SKM-1 treated with dmso at 0.1 percent for 144 hours (cell line): ENCODE data around the gene MBOAT1.
A peak's percentile ranks its signal among the peaks of the same experiment; 100 is the strongest.
"Not testable (repeated sequence)": the region's sequence is repeated elsewhere in the genome, so short reads cannot be mapped to it uniquely, and the experiment has no call there.

Source experiments
- DNase-seq: peaks from one replicate; lab custom pipeline; 2025; ENCODE audit not compliant: unreplicated experiment; lab: John Stamatoyannopoulos, UW

The MBOAT1 gene

DNA sequence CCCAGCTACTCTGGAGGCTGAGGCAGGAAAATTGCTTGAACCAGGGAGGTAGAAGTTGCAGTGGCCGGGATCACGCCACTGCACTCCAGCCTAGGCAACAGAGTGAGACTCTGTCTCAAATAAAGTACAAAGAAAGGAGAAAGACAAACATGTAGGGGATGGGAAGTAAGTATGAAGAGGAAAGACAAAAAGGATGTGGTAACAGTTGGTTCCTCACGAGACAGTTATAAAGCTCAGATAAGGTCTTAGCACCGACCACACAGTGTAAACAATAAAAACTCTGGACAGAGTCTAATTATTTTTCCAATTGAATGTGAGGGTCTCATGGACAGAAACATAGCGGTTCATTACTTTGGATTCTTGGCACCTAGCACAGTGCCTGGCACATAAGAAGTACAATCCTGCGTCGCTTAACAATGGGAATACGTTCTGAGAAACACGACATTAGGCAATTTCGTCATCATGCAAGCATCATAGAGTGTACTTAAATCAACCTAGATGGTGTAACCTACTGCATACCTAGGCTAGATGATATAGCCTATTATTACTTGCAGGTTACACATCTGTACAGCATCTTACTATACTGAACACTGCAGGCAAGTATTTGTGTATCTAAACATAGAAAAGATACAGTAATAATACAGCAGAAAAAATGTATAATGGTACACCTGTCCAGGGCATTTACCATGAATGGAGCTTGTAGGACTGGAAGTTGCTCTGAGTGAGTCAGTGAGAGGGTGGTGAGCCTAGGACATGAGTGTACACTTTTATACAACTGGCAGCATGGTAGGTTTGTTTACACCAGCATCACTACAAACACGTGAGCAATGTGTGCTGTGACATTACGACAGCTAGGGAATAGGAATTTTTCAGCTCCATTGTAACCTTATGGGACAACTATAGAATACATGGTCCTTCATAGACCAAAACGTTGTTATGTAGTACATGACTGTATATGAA lies 38.2 kb downstream of the MBOAT1 start:
- DNase-seq = peak; percentile 87

GRCh38 chr6:20172842-20173456 lies 39.3 kb downstream of the MBOAT1 start:
- no peak for DNase-seq

GRCh38 chr6:20170455-20171148 lies 41.7 kb downstream of the MBOAT1 start:
- no peak for DNase-seq

DNA sequence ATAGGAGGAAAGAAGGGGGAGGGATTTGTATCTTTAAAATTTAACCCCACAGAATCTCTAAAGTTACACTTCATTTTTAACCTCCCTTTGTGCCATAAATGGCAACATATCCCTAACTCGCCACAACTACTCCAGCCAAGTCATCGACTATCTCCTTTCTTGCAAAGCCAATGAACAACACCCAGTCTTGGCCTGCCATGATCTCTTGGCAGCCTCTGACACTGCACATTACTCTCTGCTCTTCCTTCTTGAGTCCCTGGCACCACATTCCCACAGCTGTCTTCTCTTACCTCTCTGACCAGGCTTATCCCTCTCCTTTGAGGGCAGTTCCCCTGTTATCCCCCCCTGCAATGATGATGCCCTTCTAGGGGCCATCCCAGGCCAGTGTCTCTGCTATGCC lies 42.5 kb downstream of the MBOAT1 start:
- DNase-seq = no peak

DNA sequence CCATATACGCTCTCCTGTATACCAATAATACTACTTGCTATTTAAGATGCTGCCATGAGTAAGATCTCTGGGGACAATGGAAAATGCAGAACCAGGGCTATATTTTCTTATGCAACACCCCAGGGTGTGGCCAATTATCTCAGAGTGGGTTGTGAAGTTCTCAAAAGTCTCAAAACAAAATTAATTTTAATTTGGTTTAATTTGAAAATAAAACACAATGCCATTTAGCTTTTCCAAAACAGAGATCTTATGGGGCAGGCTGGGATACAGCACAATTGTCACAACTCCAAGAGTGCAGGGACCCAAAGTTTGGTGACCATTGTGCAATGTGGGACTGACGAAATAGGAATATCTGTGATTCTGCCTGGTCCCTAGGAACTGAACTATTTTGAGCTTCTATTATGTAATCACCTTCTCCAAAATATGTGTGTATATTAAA lies 43.1 kb downstream of the MBOAT1 start:
- DNase-seq = peak; percentile 86

- DNase-seq = no peak
Observed at GRCh38 chr6:20168690-20169089, 43.6 kb downstream of the MBOAT1 start.

GRCh38 chr6:20167601-20168000 lies 44.7 kb downstream of the MBOAT1 start:
- no peak for DNase-seq

DNA sequence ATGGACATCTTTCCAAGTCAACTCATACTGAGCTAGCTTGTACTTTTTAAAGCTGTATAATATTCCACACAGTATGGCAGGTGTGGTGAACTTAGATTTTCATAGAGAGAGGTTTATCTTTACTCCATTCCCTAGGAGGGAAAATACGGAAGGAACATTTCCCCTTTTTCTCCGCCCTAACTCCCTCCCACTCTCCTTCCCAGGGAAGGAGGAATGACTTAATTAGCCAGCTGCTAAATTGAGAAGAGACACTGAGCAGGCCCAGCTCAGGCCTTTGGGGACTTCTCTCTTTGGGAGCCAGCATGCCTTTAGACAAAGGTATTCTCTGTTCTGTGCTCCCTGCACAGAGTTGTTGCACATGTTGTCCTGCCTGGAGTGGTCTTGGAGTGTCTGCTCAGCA lies 46.1 kb downstream of the MBOAT1 start:
- DNase-seq = no peak

- DNase-seq = no peak
Observed at GRCh38 chr6:20162515-20162914, 49.8 kb downstream of the MBOAT1 start.

DNA sequence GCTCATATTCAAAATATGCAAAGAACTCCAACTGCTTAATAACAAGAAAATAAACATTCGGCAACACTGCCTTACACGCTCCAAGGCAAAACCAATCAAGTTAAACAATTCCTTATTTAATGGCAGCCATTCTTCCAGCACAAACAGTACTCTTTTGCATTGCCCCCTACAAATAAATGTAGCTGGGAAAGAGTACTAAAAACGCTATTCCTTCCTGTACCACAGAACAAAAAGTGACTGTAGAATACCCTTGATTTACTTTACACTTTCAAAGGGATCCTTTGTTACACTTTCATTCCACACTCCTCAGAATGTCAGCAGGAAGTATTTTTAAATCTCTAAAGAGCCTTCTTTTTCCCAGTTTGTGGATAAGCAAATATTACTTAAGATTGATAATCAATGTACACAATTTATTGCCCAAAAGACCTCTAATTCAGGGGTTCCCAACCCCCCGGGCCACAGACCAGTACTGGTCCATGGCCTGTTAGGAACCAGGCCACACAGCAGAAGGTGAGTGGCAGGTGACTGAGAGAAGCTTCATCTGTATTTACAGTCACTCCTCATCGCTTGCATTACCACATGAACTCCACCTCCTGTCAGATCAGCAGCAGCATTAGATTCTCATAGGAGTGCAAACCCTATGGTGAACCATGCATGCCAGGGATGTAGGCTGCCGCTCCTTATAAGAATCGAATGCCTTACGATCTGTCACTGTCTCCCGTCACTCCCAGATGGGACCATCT lies 51.6 kb downstream of the MBOAT1 start:
- DNase-seq = no peak

- DNase-seq = no peak
Observed at GRCh38 chr6:20159781-20160540, 52.3 kb downstream of the MBOAT1 start.

DNA sequence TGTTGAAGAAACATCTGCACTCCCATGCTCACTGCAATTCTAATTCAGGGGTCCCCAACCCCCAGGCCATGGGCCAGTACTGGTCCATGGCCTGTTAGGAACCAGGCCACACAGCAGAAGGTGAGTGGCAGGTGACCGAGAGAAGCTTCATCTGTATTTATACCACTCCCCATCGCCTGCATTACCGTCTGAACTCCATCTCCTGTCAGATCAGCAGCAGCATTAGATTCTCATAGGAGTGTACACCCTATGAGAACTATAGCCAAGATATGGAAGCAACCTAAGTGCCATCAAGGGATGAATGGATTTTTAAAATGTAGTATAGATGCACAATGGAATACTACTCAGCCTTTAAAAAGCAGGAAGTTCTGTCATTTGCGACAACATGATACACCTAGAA lies 53.2 kb downstream of the MBOAT1 start:
- no peak for DNase-seq

GRCh38 chr6:20158676-20159075 lies 53.6 kb downstream of the MBOAT1 start:
- no peak for DNase-seq

DNA sequence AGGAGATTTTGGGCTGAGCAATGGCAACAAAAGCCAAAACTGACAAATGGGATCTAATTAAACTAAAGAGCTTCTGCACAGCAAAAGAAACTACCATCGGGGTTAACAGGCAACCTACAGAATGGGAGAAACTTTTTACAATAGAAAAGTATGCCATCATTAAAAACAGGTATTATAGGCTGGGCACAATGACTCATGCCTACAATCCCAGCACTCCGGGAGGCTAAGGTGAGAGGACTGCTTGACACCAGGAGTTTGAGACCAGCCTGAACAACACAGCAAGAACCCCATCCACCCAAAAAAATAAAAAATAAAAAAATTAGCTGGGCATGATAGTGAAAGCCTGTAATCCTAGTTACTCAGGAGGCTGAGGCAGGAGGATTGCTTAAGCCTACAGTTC lies 55.4 kb downstream of the MBOAT1 start:
- DNase-seq = no peak

DNA sequence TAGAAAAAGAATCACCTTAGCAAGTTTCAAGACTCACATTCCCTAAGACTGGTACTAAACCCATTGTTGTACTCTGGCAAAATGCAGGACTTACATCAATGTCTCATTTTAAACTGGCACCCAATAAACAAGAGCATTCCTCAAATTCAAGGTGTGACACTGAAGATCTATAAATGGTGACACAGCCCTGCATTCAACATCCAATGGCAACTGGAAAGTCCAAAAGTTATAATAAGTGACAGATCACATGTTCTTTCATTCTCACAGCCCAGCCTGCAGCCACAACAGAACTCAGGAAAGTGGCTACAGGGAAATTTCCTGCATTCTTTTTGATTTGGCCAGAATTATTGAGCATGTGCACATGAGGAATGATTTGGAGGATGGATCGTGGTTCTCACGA lies 57.5 kb downstream of the MBOAT1 start:
- DNase-seq = no peak

- no peak for DNase-seq
Observed at GRCh38 chr6:20153194-20153593, 59.1 kb downstream of the MBOAT1 start.

DNA sequence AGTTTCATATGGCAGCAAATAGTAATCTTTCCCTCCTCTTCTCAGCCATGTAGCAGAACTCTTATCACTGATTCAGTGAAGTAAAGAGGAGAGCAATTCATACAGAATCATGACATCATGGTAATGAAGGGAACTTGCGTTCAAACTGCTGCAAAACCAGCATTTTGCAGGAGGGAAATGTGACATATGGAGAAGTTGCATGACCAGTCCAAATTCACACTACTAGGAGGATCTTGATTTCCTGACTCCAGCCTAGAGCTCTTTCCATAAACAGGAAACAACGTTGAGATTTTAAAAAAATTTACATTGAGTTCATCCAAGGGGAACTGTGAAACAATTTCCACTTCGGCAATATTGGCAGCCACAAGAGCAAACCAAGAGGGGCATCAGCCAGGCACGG lies 63.8 kb downstream of the MBOAT1 start:
- DNase-seq = no peak

- no peak for DNase-seq
Observed at GRCh38 chr6:20147469-20147868, 64.8 kb downstream of the MBOAT1 start.

- DNase-seq = not testable (repeated sequence)
Observed at GRCh38 chr6:20146831-20147230, 65.4 kb downstream of the MBOAT1 start.

GRCh38 chr6:20146291-20146690 lies 66.0 kb downstream of the MBOAT1 start:
- no peak for DNase-seq
